Fibroblast of lung (primary cell): Measurements from ENCODE around the gene STOML3.

Experiments
- CTCF ChIP-seq, 2 donors: IDR thresholded peaks in 1 of 2; conservative IDR thresholded peaks in 1 of 2; 1 replicate in 1 of 2; 2 replicates in 1 of 2; pipeline ENCODE4 v1.5.1; 2011 to 2012; ENCODE audit warnings: low read length in 2 of 2, control low read depth in 1 of 2, inconsistent platforms in 1 of 2, low read depth in 1 of 2, mild to moderate bottlenecking in 1 of 2
- EZH2 ChIP-seq: IDR thresholded peaks from 2 replicates; pipeline ENCODE4 v1.5.1; 2012; ENCODE audit warnings: low read length, control low read depth, mild to moderate bottlenecking; ENCODE audit errors: missing control alignments

- TF ChIP-seq CTCF (conservative IDR thresholded peaks at IDR 0.05 in 1 of 2, IDR thresholded peaks at IDR 0.05 in 1 of 2; ENCODE audit: low read depth in 1 of 2, low read length in 2 of 2) (no peak), EZH2 (no peak)
Observed at GRCh38 chr13:38980750-38981078, 9.9 kb downstream of the STOML3 start.
